Vein endothelial cell (primary cell): ENCODE measurements around the gene IVL. TPM values are rescaled to one million over a fixed set of nuclear protein-coding genes. Genes with fewer than 3 reads are reported as not detected.

Experiments
- total RNA-seq: library from RNA; depleted of rRNA; stranded (reverse); fragments of >200 nt; gene quantifications from 2 replicates; pipeline ENCODE4 v1.2.3, GENCODE V29; 2012

The IVL gene
- not detected in 2 replicates for total RNA-seq

GRCh38 chr1:152907686-152908601, at the start of gene IVL:
TSS of gene IVL (plus strand) at chr1:152908546. CDS start at chr1:152909798, 1,252 bp downstream.

GRCh38 chr1:152859696-152860095, 48.6 kb upstream of the IVL start, which contains the start of gene LCE7A:
TSS of gene LCE7A (plus strand) at chr1:152859996. CDS start at chr1:152860698, 702 bp downstream.

GRCh38 chr1:152878042-152878441, 30.3 kb upstream of the IVL start, which contains the start of gene SMCP:
TSS of gene SMCP (plus strand) at chr1:152878322. CDS start at chr1:152884423, 6,101 bp downstream.

GRCh38 chr1:152946651-152947256, 38.4 kb downstream of the IVL start, which contains the start of gene SPRR5:
TSS of gene SPRR5 (plus strand) at chr1:152947206. CDS start at chr1:152948555, 1,349 bp downstream.

Other genes starting within 250 kb of the IVL start
- gene LCE2D, start 245.2 kb upstream of the IVL start, total RNA-seq = not detected in 2 replicates
- gene LCE2C, start 233.3 kb upstream of the IVL start, total RNA-seq = not detected in 2 replicates
- not detected in 2 replicates for gene LCE2B, start 222.4 kb upstream of the IVL start, total RNA-seq
- gene LCE2A, start 210.2 kb upstream of the IVL start, total RNA-seq = not detected in 2 replicates
- gene LCE4A, start 200.4 kb upstream of the IVL start, total RNA-seq = not detected in 2 replicates
- not detected in 2 replicates for gene KPRP, start 150.5 kb upstream of the IVL start, total RNA-seq
- not detected in 2 replicates for gene LCE1F, start 133.4 kb upstream of the IVL start, total RNA-seq
- not detected in 2 replicates for gene LCE1E, start 122.3 kb upstream of the IVL start, total RNA-seq
- not detected in 2 replicates for gene LCE1D, start 111.8 kb upstream of the IVL start, total RNA-seq
- not detected in 2 replicates for gene LCE1C, start 101.9 kb upstream of the IVL start, total RNA-seq
- not detected in 2 replicates for gene LCE1B, start 96.6 kb upstream of the IVL start, total RNA-seq
- gene LCE1A, start 81.1 kb upstream of the IVL start, total RNA-seq = not detected in 2 replicates
- gene LCE6A, start 65.7 kb upstream of the IVL start, total RNA-seq = not detected in 2 replicates
- gene LCE7A, start 48.5 kb upstream of the IVL start, total RNA-seq = not detected in 2 replicates
- not detected in 2 replicates for gene SMCP, start 30.2 kb upstream of the IVL start, total RNA-seq
- gene SPRR5, start 38.7 kb downstream of the IVL start, total RNA-seq = not detected in 2 replicates
- gene SPRR4, start 62.1 kb downstream of the IVL start, total RNA-seq = not detected in 2 replicates
- not detected in 2 replicates for gene SPRR1A, start 75.5 kb downstream of the IVL start, total RNA-seq
- gene SPRR3, start 93.2 kb downstream of the IVL start, total RNA-seq = not detected in 2 replicates
- not detected in 2 replicates for gene SPRR1B, start 122.7 kb downstream of the IVL start, total RNA-seq
- gene SPRR2D, start 132.6 kb downstream of the IVL start, total RNA-seq = not detected in 2 replicates
- not detected in 2 replicates for gene SPRR2A, start 149.0 kb downstream of the IVL start, total RNA-seq
- gene SPRR2B, start 163.1 kb downstream of the IVL start, total RNA-seq = not detected in 2 replicates
- not detected in 2 replicates for gene SPRR2E, start 186.0 kb downstream of the IVL start, total RNA-seq
- not detected in 2 replicates for gene SPRR2F, start 205.0 kb downstream of the IVL start, total RNA-seq
- not detected in 2 replicates for gene SPRR2G, start 242.3 kb downstream of the IVL start, total RNA-seq